GM10248 (cell line): ENCODE measurements around the gene TMEM86B.

ENCODE experiments used
- CTCF ChIA-PET: fragments of 300-600 bp; sonication (Branson Sonifier 250); formaldehyde crosslinking; extraction: SDS; loops from one replicate; lab custom pipeline; 2021; ENCODE audit warnings: antibody characterized with exemption; lab: Yijun Ruan, JAX
- POLR2A ChIA-PET: fragments of 350-650 bp; sonication (Branson Sonifier 250); formaldehyde crosslinking; extraction: SDS; loops from one replicate; lab custom pipeline; 2020; ENCODE audit warnings: antibody characterized with exemption; lab: Yijun Ruan, JAX
- DNase-seq: peaks from one replicate; pipeline ENCODE4 v3.0.0; 2012; ENCODE audit errors: extremely low spot score
- TF ChIP-seq, protein P1 (sequence below): IDR thresholded peaks from 2 replicates; pipeline ENCODE4 v1.5.1; 2012; ENCODE audit warnings: mild to moderate bottlenecking, low read depth; ENCODE audit errors: extremely low read depth, missing control alignments, control extremely low read depth

The TMEM86B gene

DNA sequence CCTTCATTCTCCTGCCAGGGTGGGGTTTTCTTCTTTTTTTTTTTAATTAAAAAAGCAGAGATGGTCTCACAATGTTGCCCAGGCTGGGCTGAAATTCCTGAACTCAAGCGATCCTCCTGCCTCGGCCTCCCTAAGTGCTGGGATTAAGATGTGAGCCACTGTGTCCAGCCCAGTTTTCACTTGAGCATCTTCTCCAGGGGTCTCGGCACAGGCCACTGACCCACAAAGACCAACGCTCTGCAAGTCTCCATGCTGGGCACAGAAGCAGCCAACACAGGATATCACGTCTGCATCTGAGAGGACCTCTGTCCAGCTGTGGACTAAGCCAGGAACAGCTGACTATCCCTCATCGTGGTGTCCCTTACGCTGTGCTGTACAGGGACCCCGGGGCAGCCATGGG is 9.5 kb upstream of the TMEM86B start:
- ChIA-PET POLR2A (no interaction called here), CTCF (interaction anchor here (1.2 kb wide), 1 partner anchor 8 kb away, joined by 3 read pairs; no protein-coding TSS in a partner anchor)
- TF ChIP-seq, protein P1, sequence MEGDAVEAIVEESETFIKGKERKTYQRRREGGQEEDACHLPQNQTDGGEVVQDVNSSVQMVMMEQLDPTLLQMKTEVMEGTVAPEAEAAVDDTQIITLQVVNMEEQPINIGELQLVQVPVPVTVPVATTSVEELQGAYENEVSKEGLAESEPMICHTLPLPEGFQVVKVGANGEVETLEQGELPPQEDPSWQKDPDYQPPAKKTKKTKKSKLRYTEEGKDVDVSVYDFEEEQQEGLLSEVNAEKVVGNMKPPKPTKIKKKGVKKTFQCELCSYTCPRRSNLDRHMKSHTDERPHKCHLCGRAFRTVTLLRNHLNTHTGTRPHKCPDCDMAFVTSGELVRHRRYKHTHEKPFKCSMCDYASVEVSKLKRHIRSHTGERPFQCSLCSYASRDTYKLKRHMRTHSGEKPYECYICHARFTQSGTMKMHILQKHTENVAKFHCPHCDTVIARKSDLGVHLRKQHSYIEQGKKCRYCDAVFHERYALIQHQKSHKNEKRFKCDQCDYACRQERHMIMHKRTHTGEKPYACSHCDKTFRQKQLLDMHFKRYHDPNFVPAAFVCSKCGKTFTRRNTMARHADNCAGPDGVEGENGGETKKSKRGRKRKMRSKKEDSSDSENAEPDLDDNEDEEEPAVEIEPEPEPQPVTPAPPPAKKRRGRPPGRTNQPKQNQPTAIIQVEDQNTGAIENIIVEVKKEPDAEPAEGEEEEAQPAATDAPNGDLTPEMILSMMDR = no peak
- no peak for DNase-seq

DNA sequence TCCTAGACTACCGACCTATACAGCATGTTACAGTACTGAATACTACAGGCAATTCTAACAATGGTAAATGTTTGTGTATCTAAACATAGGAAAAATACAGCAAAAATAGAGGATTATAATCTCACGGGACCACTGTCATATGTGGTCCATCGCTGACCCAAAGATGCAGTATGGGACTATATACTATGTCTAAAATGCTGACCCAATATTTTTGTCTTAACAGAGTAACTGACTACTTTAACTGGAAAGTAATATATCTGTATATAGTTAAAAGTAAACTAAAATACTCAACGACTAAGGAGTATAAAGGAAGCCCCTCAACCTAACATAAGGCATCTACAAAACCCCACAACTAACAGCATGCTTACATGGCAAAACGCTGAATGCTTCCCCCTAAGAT is 4.4 kb upstream of the TMEM86B start:
- CTCF ChIA-PET = no interaction called here
- no peak for DNase-seq
- TF ChIP-seq, protein P1 = no peak
- POLR2A ChIA-PET = no interaction called here

DNA sequence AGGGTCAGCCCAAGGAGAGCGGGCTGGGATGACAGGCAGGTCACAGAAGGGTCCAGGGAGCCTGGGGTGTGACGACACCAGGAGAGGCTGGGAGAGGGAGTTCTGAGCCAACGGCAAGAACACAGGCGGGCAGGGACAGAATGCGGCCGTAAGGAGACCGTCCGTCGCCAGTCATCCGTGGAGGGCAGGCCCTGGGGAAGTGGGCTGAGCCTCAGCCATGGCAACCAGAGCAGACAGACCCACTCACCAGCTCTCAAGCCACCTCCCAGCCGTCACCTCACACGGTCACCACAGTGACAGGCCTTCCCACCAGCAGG is 3.7 kb upstream of the TMEM86B start:
- ChIA-PET CTCF (no interaction called here), POLR2A (no interaction called here)
- TF ChIP-seq, protein P1 = no peak

DNA sequence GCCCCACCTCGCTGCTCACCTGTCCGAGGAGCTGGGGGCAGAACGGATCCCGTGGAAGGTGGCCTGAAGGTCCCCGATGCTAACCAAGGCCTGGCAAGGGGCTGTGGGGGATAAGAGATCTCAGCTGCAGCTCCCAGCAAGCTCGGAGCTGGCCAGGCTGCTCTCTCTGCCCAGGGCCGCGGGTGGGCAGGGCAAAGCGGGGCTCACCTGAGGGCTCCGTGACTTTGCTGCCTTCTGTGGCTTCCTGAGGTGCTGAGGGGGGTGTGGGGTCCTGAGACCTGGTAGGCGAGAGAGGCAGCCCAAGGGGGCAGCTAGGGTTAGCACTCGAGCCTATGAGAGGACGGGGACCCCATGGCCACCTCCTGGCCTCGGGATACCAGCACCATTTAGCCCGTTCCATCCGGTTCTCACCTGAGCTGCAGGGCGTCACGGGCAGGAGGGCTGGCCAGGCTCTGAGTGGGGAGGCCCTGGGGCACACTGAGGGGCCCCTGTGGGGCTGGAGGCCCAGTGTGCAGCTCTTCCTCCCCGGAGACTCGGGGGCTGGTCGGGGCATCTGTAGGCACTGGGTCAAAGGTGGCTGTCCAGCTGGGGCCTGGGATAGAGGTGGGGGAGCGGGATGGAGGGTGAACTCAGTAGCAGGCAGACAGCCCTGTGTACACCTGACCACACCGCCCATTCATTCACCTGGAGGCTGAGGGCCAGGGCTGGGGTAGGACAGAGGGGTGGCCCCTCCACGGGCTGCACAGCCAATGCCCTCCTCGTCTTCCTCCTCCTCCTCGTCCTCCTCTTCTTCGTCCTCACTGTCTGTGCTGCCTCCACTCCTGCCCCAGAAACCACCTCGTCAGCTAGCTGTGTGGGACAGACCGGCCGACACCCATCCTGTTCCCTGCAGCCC is 3.1 kb upstream of the TMEM86B start:
- DNase-seq = no peak
- ChIA-PET CTCF (no interaction called here), POLR2A (no interaction called here)
- TF ChIP-seq, protein P1 = no peak

More for the DNA sequence above, 3.7 kb upstream of the TMEM86B start:
- DNase-seq = no peak

DNA sequence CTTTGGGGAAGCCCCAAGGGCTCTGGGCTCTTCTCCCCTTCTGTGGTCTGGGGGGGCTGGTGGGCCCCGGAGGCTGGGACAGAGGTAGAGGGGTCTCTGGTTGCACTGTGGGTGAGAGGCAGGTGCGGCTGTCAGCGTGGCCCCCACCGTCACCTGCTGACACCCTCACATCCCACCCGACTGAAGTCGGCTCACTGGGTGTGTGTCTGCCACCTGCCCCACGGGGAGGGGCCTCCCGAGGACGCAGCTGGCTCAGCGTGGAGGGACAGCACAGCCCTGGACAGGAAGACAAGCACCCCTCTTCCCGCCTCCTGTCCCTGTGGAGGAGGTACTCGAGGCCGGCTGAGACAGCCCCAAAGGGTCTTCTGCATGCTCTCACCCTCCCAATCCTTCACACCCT is 2.2 kb upstream of the TMEM86B start:
- CTCF ChIA-PET = no interaction called here
- TF ChIP-seq, protein P1 = no peak
- no peak for DNase-seq
- POLR2A ChIA-PET = no interaction called here

DNA sequence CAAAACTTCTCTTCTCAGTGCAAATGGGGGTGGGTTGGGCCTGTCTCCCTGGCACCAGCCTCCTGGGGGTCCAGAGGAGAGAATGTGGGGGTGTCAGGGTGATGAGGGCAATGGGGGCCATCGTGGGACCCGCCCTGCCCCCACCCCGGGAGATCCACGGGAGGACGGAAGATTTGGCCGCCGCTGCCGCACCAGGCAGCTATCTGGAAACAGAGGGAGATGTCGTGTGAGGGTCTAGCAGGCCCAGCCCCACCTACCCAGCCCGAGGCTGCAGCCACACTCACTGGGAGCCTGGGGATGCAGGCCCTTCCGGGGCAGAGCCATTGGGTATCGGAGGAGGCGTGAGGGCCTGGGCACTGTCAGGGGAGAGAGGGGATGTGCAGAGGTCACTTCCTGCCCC is 1.8 kb upstream of the TMEM86B start:
- CTCF ChIA-PET = no interaction called here
- POLR2A ChIA-PET = no interaction called here
- no peak for DNase-seq
- TF ChIP-seq, protein P1 = no peak
